Measurements from ENCODE around the gene SCN8A. TPM values are rescaled to one million over a fixed set of nuclear protein-coding genes. Genes with fewer than 3 reads are reported as not detected.

The SCN8A gene
- total RNA-seq, 3 donors from 2014 or later = 0.32 to 5.0 (median 1.6) TPM

DNA sequence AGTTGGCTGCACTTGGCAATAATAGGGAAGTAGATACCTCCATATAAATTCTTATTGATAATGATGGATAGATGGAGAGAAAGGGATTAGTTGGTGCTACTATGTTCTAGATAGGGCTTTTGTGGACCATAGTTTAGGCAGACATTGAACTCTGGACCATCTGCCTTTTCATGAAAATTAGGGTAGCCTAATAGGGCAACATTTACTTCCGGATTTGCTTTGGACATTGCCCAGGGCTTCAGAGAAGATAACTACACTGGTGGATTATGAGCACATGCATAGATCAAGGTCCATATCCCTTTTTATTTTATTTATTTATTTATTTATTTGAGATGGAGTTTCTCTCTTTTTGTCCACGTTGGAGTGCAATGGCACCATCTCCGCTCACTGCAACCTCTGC is 186.9 kb downstream of the SCN8A start:
- H3K4me1 ChIP-seq = no peaks in the 10 kb centered on the region
- no peak for DNase-seq (ENCODE audit: low spot score in 2 of 2)
- no peaks in the 10 kb centered on the region for H3K36me3 ChIP-seq
- H3K27ac ChIP-seq = no peak overlapping the region
- H3K27me3 ChIP-seq = no peaks in the 10 kb centered on the region
- TF ChIP-seq, protein P1, sequence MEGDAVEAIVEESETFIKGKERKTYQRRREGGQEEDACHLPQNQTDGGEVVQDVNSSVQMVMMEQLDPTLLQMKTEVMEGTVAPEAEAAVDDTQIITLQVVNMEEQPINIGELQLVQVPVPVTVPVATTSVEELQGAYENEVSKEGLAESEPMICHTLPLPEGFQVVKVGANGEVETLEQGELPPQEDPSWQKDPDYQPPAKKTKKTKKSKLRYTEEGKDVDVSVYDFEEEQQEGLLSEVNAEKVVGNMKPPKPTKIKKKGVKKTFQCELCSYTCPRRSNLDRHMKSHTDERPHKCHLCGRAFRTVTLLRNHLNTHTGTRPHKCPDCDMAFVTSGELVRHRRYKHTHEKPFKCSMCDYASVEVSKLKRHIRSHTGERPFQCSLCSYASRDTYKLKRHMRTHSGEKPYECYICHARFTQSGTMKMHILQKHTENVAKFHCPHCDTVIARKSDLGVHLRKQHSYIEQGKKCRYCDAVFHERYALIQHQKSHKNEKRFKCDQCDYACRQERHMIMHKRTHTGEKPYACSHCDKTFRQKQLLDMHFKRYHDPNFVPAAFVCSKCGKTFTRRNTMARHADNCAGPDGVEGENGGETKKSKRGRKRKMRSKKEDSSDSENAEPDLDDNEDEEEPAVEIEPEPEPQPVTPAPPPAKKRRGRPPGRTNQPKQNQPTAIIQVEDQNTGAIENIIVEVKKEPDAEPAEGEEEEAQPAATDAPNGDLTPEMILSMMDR (IDR thresholded peaks at IDR 0.05) = no peak
- TF ChIP-seq POLR2AphosphoS5 (IDR thresholded peaks at IDR 0.05) (no peak), POLR2A (IDR thresholded peaks at IDR 0.05) (no peak)
- H3K9me3 ChIP-seq = no peaks in the 10 kb centered on the region
- intact Hi-C loops (cut with DNase I; ENCODE audit: low total_unique reads) = no loop called here
- H3K4me3 ChIP-seq = no peak overlapping the region

DNA sequence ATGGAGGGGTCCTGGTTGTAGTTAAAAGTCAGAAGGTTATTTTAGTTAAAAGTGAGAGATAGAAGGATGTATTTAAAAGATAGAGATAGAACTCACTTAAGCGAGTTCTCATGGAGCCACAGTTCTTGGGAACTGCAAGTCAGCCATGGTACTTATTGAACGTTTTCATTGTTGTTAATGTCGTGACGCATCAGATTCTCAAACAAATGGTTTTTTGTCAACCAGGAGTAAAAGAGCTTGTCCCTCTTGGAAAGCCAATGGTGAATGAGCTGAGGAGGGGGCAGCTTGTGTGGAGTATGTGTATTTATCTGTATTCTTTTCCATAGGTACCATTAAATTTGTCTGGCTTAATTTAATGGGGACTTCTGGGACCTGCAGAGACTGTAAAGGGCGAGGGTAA is 188.8 kb downstream of the SCN8A start:
- no peak for DNase-seq (ENCODE audit: low spot score in 2 of 2)
- Histone ChIP-seq H3K27me3 (no peaks in the 10 kb centered on the region), H3K27ac (no peak overlapping the region), H3K4me3 (no peak overlapping the region), H3K36me3 (no peaks in the 10 kb centered on the region), H3K9me3 (no peaks in the 10 kb centered on the region), H3K4me1 (no peaks in the 10 kb centered on the region)
- intact Hi-C loops (cut with DNase I; ENCODE audit: low total_unique reads) = no loop called here
- no peak for TF ChIP-seq POLR2AphosphoS5 (IDR thresholded peaks at IDR 0.05)
- TF ChIP-seq POLR2A (IDR thresholded peaks at IDR 0.05) = no peak
- TF ChIP-seq, protein P1 (IDR thresholded peaks at IDR 0.05) = no peak

DNA sequence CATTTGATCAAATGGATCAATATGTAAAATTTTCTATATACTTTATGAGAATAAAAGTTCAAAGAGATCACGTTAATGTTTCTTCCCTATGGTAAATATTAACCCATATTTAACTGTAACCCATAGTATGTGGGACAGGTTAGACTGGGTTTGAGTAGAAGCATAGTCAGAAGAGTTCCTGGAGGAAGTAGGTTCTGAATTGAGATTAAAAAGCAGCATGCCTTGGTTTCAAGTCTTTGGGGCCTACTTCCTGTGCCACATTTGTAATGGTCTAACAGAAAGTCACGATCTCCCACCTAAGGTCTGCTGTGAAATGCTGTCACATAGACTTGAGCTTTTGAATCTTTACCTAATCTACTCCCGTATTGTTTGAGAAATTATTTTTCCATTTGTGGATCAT is 193.7 kb downstream of the SCN8A start:
- no peaks in the 10 kb centered on the region for H3K36me3 ChIP-seq
- no peak overlapping the region for H3K4me3 ChIP-seq
- H3K4me1 ChIP-seq = no peaks in the 10 kb centered on the region
- TF ChIP-seq, protein P1 (IDR thresholded peaks at IDR 0.05) = no peak
- no peak for TF ChIP-seq POLR2AphosphoS5 (IDR thresholded peaks at IDR 0.05)
- no peak for TF ChIP-seq POLR2A (IDR thresholded peaks at IDR 0.05)
- no peak for DNase-seq (ENCODE audit: low spot score in 2 of 2)
- H3K27me3 ChIP-seq = no peaks in the 10 kb centered on the region
- H3K27ac ChIP-seq = no peak overlapping the region
- no peaks in the 10 kb centered on the region for H3K9me3 ChIP-seq
- intact Hi-C loops (cut with DNase I; ENCODE audit: low total_unique reads) = no loop called here

DNA sequence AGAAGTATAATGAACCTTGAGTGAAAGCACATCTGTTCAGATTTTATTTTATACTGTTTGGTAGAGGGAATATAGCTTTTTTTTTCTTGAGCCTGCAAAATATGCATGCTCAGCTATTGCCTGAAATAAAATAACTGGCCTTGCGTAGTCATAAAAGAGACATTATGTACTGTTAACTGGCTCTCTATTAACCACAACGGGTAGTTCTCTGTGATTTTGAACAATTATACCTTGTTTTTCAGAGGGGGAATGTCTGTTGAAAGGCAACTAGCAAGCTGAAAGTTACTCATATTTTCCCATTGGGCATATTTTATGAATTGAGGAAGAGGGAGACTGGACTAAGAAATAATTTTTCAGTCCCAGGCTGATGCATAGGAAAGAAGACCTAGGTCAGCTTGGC is 194.9 kb downstream of the SCN8A start:
- no peak for DNase-seq (ENCODE audit: low spot score in 2 of 2)
- intact Hi-C loops (cut with DNase I; ENCODE audit: low total_unique reads) = no loop called here
- TF ChIP-seq POLR2AphosphoS5 (IDR thresholded peaks at IDR 0.05) (no peak), POLR2A (IDR thresholded peaks at IDR 0.05) (no peak)
- TF ChIP-seq, protein P1 (IDR thresholded peaks at IDR 0.05) = no peak
- H3K4me3 ChIP-seq = no peak overlapping the region
- no peak overlapping the region for H3K27ac ChIP-seq
- H3K9me3 ChIP-seq = no peaks in the 10 kb centered on the region
- no peaks in the 10 kb centered on the region for H3K4me1 ChIP-seq
- no peaks in the 10 kb centered on the region for H3K27me3 ChIP-seq
- H3K36me3 ChIP-seq = no peaks in the 10 kb centered on the region

DNA sequence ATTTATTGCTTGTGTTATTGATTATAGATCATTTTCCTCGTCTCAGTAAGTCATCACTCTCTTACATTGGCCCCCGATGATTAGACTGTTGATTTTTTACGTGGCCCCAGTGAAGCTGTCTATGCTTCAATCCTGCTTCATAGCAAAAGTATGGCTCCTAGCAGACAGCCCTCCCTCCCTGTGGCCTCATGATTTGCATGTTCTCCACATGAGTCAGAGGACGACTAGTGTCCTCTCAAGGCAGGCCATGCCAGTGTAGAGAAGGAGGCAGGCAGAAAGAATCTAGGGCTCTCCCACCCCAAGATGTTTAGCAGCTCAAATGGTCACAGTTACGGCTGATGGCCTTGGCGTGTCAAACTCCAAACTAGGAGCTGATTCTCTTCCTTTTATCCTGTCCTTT is 197.8 kb downstream of the SCN8A start:
- DNase-seq (ENCODE audit: low spot score in 2 of 2) = no peak
- no peaks in the 10 kb centered on the region for H3K4me1 ChIP-seq
- no peaks in the 10 kb centered on the region for H3K27me3 ChIP-seq
- H3K9me3 ChIP-seq = no peaks in the 10 kb centered on the region
- intact Hi-C loops (cut with DNase I; ENCODE audit: low total_unique reads) = no loop called here
- H3K27ac ChIP-seq = no peak overlapping the region
- H3K4me3 ChIP-seq = no peak overlapping the region
- TF ChIP-seq, protein P1 (IDR thresholded peaks at IDR 0.05) = no peak
- TF ChIP-seq POLR2A (IDR thresholded peaks at IDR 0.05) (no peak), POLR2AphosphoS5 (IDR thresholded peaks at IDR 0.05) (no peak)
- no peaks in the 10 kb centered on the region for H3K36me3 ChIP-seq

Measured in breast epithelium (tissue), 4 donors.